Mesenchymal stem cell (in vitro differentiated cells and primary cell): ENCODE measurements around the gene PPM1M.
A peak's percentile ranks its signal among the peaks of the same experiment; 100 is the strongest.

Experiments
- DNase-seq: peaks from one replicate; pipeline ENCODE4 v3.0.0-alpha.2; 2013
- H2AFZ ChIP-seq: one replicate; pipeline ENCODE4 v1.6.1; 2013; ENCODE audit warnings: low read depth, mild to moderate bottlenecking, control low read depth, inconsistent platforms, low read length, moderate library complexity
- H2AK5ac ChIP-seq: 2 replicates; pipeline ENCODE4 v1.6.1; 2013; ENCODE audit warnings: low read length, moderate library complexity, mild to moderate bottlenecking, inconsistent platforms; ENCODE audit not compliant: severe bottlenecking
- H2BK120ac ChIP-seq: one replicate; pipeline ENCODE4 v1.6.1; 2013; ENCODE audit warnings: low read depth, mild to moderate bottlenecking, inconsistent platforms, low read length, moderate library complexity
- H2BK12ac ChIP-seq, 2 experiments: one replicate each; pipeline ENCODE4 v1.6.1; 2013; ENCODE audit warnings: inconsistent platforms in 2 of 2, low read length in 2 of 2, mild to moderate bottlenecking in 2 of 2, moderate library complexity in 2 of 2, control low read depth in 1 of 2
- H2BK15ac ChIP-seq: one replicate; pipeline ENCODE4 v1.6.1; 2013; ENCODE audit warnings: mild to moderate bottlenecking, low read depth, inconsistent platforms; ENCODE audit not compliant: poor library complexity, severe bottlenecking
- H2BK5ac ChIP-seq: 2 replicates; pipeline ENCODE4 v1.6.1; 2013; ENCODE audit warnings: low read depth, mild to moderate bottlenecking, low read length, control low read depth, inconsistent platforms; ENCODE audit not compliant: poor library complexity, severe bottlenecking
- H3K14ac ChIP-seq, 2 experiments: one replicate each; pipeline ENCODE4 v1.6.1; 2013; ENCODE audit warnings: inconsistent platforms in 2 of 2, low read length in 2 of 2, control low read depth in 1 of 2, mild to moderate bottlenecking in 1 of 2, moderate library complexity in 1 of 2
- H3K18ac ChIP-seq, 2 experiments: one replicate each; pipeline ENCODE4 v1.6.1; 2013; ENCODE audit warnings: inconsistent platforms in 2 of 2, low read length in 2 of 2, control low read depth in 1 of 2, low read depth in 1 of 2, mild to moderate bottlenecking in 1 of 2
- H3K23ac ChIP-seq, 2 experiments: one replicate each; pipeline ENCODE4 v1.6.1; 2013; ENCODE audit warnings: inconsistent platforms in 2 of 2, low read length in 2 of 2, mild to moderate bottlenecking in 2 of 2, moderate library complexity in 2 of 2, control low read depth in 1 of 2
- H3K27ac ChIP-seq: 2 replicates; pipeline ENCODE4 v1.5.1; 2013; ENCODE audit warnings: mild to moderate bottlenecking, moderate library complexity, low read length, control low read depth, inconsistent platforms; ENCODE audit not compliant: poor library complexity, severe bottlenecking
- H3K27me3 ChIP-seq, 2 experiments: 2 replicates each; pipeline versions ENCODE4 v1.6.1 to v1.7.0; 2013; ENCODE audit warnings: low read length in 2 of 2, mild to moderate bottlenecking in 2 of 2, moderate library complexity in 2 of 2, control low read depth in 1 of 2, inconsistent platforms in 1 of 2; ENCODE audit not compliant: control insufficient read depth in 1 of 2, insufficient read depth in 1 of 2
- H3K36me3 ChIP-seq, 2 experiments: 2 replicates each; pipeline versions ENCODE4 v1.6.1 to v1.7.0; 2013; ENCODE audit warnings: low read length in 2 of 2, control low read depth in 1 of 2, inconsistent platforms in 1 of 2, low read depth in 1 of 2, mild to moderate bottlenecking in 1 of 2; ENCODE audit not compliant: insufficient read depth in 2 of 2, control insufficient read depth in 1 of 2
- H3K4ac ChIP-seq, 2 experiments: one replicate each; pipeline ENCODE4 v1.6.1; 2013; ENCODE audit warnings: inconsistent platforms in 2 of 2, low read length in 2 of 2, mild to moderate bottlenecking in 2 of 2, moderate library complexity in 2 of 2, control low read depth in 1 of 2, low read depth in 1 of 2
- H3K4me1 ChIP-seq: 2 replicates; pipeline ENCODE4 v1.6.1; 2013; ENCODE audit warnings: low read depth, low read length, control low read depth; ENCODE audit not compliant: control insufficient read depth, insufficient read depth
- H3K4me2 ChIP-seq: 2 replicates; pipeline ENCODE4 v1.6.1; 2013; ENCODE audit warnings: low read length, mild to moderate bottlenecking, inconsistent platforms; ENCODE audit not compliant: poor library complexity, severe bottlenecking
- H3K4me3 ChIP-seq, 2 experiments: 2 replicates each; pipeline versions ENCODE4 v1.5.1 to v1.7.0; 2013; ENCODE audit warnings: low read length in 2 of 2, mild to moderate bottlenecking in 2 of 2, control low read depth in 1 of 2, low read depth in 1 of 2; ENCODE audit not compliant: insufficient read depth in 1 of 2
- H3K79me1 ChIP-seq: replicated peaks from 2 replicates; pipeline ENCODE4 v1.6.1; 2013; ENCODE audit warnings: mild to moderate bottlenecking, control low read depth, low read length, inconsistent platforms; ENCODE audit not compliant: poor library complexity, severe bottlenecking
- H3K9ac ChIP-seq: 2 replicates; pipeline ENCODE4 v1.7.0; 2013; ENCODE audit warnings: mild to moderate bottlenecking, low read length, moderate library complexity
- H3K9me3 ChIP-seq: 2 replicates; pipeline ENCODE4 v1.7.0; 2013; ENCODE audit warnings: mild to moderate bottlenecking, low read length; ENCODE audit not compliant: control insufficient read depth
- H4K8ac ChIP-seq: one replicate; pipeline ENCODE4 v1.6.1; 2013; ENCODE audit warnings: inconsistent platforms, mild to moderate bottlenecking, low read length, moderate library complexity
- H4K91ac ChIP-seq: one replicate; pipeline ENCODE4 v1.6.1; 2013; ENCODE audit warnings: mild to moderate bottlenecking, low read length, inconsistent platforms
- WGBS: methylation state at CpG from one replicate; pipeline ENCODE4 v1.1.7; 2013; ENCODE audit warnings: mixed read lengths; 5-methylcytosine and 5-hydroxymethylcytosine counted together

PPM1M gene

DNA sequence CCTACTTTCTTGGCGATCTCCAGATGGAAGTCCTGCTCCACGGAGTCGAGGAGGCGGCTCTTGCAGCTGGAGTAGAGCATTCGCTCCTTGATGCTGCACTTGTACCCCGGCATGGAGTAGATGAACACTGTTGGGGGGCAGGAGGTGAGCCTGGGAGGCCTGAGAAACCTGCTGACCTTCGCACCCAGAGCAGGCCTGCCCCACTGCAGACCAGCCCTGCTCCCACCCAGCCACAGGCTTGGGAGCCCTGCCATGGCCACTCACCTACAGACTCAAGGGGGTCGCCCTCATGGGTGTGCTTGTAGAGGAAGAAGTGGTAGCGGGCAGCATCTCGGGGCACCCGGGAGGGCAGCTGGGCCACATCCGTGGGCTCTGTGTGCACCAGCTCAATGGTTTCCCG is 15.9 kb upstream of the PPM1M start:
- Histone ChIP-seq H3K18ac (no peak overlapping the region), H3K79me1 (peaks cover 40% of the 10 kb centered on the region), H3K14ac (no peak overlapping the region), H2BK5ac (no peak overlapping the region), H2AFZ (no peak overlapping the region), H3K27ac (no peak overlapping the region), H3K9me3 (no peaks in the 10 kb centered on the region), H4K8ac (no peak overlapping the region), H4K91ac (no peak overlapping the region), H3K4ac (no peak overlapping the region), H3K4me3 (no peak overlapping the region), H3K4me1 (peaks cover under 1% of the 10 kb centered on the region), H2BK12ac (no peak overlapping the region), H3K4me2 (no peak overlapping the region), H3K36me3 (peaks cover 64 to 75% of the 10 kb centered on the region in 2 experiments), H3K9ac (no peak overlapping the region), H3K23ac (no peak overlapping the region), H2BK15ac (no peak overlapping the region), H2AK5ac (no peak overlapping the region), H3K27me3 (peaks cover 0 to 7% of the 10 kb centered on the region in 2 experiments), H2BK120ac (no peak overlapping the region)
- no peak for DNase-seq
- WGBS, result 98% methylated on average over 13 of the region's 13 CpGs

DNA sequence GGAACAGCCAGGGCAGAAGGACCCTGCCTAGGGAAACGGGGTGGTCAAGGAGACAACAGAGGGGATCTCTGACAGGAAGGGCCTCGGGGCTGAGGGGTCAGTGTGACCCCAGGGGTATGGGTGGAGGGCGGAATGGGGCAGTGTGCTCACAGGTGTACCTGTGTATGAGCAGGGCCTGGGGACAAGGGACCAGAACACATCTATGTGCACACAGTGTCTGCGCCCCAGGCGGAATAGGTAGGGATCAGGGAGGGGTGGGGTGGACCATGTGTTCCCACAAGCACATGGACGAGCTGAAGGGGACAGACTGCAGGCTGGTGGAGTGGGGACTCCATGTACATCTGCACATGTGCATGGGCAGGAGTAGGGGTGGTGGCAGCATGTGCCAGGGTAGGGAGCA is 15.1 kb upstream of the PPM1M start:
- H2BK15ac ChIP-seq, result no peak overlapping the region
- H4K8ac ChIP-seq, result no peak overlapping the region
- WGBS, result 96% methylated on average over 6 of the region's 6 CpGs
- no peak overlapping the region for H3K4ac ChIP-seq
- H3K14ac ChIP-seq, result no peak overlapping the region
- no peak overlapping the region for H3K9ac ChIP-seq
- H3K27ac ChIP-seq, result no peak overlapping the region
- H2BK120ac ChIP-seq, result no peak overlapping the region
- H3K4me3 ChIP-seq, result no peak overlapping the region
- H2AK5ac ChIP-seq, result no peak overlapping the region
- H3K18ac ChIP-seq, result no peak overlapping the region
- peaks cover 44% of the 10 kb centered on the region for H3K79me1 ChIP-seq
- no peak overlapping the region for H2BK5ac ChIP-seq
- peaks cover 0 to 7% of the 10 kb centered on the region in 2 experiments for H3K27me3 ChIP-seq
- H3K4me2 ChIP-seq, result no peak overlapping the region
- peaks cover 8% of the 10 kb centered on the region for H3K4me1 ChIP-seq
- no peak for DNase-seq
- no peak overlapping the region for H3K23ac ChIP-seq
- H2BK12ac ChIP-seq, result no peak overlapping the region
- H3K9me3 ChIP-seq, result no peaks in the 10 kb centered on the region
- no peak overlapping the region for H4K91ac ChIP-seq
- peaks cover 71 to 83% of the 10 kb centered on the region in 2 experiments for H3K36me3 ChIP-seq
- H2AFZ ChIP-seq, result no peak overlapping the region

DNA sequence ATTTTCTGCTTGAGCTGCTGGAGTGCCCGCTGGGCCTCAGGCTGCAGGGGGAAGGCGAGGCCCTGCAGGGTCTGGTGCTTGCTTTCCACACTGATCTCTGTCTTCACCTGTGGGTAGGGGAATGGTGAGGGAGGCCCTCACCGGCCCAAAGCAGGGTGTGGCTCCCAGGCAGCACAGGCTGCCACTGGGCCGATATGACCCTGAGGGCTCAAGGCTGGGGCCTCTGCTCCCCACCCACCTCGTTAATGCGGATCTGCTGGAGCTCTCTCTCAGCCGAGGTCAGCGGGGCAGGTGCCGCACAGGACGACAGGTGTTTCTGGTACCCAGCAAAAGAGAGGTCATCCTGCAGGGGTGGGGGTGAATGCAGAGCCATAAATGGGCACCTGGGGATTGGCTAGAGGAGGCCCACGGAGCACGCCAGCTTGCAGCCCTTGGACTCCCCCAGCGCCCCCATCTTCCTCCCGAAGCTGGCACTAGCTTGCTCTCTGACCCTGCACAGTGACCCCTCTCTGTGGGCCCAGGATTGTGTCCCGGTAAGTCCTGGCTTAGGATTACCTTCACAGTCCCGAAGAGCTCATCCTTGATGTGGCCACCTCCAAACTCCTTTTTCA is 14.6 kb upstream of the PPM1M start:
- Histone ChIP-seq H3K27ac (no peak overlapping the region), H4K91ac (no peak overlapping the region), H2BK15ac (no peak overlapping the region), H3K18ac (no peak overlapping the region), H3K4me2 (no peak overlapping the region), H2BK5ac (no peak overlapping the region), H3K36me3 (peaks cover 73 to 86% of the 10 kb centered on the region in 2 experiments), H3K23ac (no peak overlapping the region), H4K8ac (no peak overlapping the region), H3K79me1 (peaks cover 47% of the 10 kb centered on the region), H3K27me3 (peaks cover 0 to 2% of the 10 kb centered on the region in 2 experiments), H3K4me3 (no peak overlapping the region), H3K9ac (no peak overlapping the region), H3K14ac (no peak overlapping the region), H3K9me3 (no peaks in the 10 kb centered on the region), H3K4me1 (peaks cover 12% of the 10 kb centered on the region), H2BK12ac (no peak overlapping the region), H2AFZ (no peak overlapping the region), H3K4ac (no peak overlapping the region), H2BK120ac (no peak overlapping the region), H2AK5ac (no peak overlapping the region)
- DNase-seq, result no peak
- WGBS, result 95% methylated on average over 16 of the region's 16 CpGs

DNA sequence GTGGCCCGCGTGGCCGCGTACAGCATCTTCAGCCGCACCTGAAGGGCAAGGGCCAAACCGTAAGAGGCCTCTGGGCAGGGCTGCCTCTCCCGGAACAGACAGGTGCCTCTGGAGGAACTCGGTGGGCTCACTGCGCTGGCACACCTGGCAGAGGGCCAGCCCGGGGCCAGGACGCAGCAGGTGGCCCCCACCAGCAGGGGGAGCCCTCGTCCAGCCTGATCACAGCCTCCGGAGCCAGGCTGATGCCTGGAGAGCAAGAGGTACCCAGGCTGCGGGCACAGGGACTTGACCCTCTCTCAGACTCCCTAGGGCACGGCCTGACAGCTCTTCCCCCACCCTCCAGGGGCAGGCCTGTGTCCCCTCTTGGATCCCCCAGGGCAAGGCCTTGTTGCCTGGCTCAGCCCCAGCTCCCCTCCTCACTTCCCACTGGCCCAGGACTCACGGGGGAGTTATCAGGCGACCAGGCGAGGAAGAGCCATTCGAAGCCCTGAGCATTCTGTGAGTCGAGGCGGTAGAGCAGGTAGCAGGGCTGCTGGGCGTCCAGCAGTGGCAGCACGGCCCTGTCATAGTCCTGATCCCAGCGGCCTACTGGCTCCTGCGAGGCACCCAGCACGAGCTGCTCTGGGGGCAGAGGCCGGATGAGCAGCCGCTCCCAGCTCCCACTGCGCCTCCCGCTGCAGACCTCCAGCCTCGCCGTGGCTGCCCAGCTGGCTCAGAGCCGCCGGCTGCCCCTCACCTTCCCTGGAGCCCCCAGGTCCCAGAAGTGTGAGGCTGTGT is 13.9 kb upstream of the PPM1M start:
- no peak overlapping the region for H3K4me2 ChIP-seq
- H3K9me3 ChIP-seq, result no peaks in the 10 kb centered on the region
- DNase-seq, result peak; percentile 45
- H3K36me3 ChIP-seq, result peaks cover 73 to 86% of the 10 kb centered on the region in 2 experiments
- no peak overlapping the region for H3K4ac ChIP-seq
- peaks cover 47% of the 10 kb centered on the region for H3K79me1 ChIP-seq
- no peak overlapping the region for H2BK12ac ChIP-seq
- H2AK5ac ChIP-seq, result no peak overlapping the region
- H4K91ac ChIP-seq, result no peak overlapping the region
- H3K27me3 ChIP-seq, result no peaks in the 10 kb centered on the region
- H3K23ac ChIP-seq, result no peak overlapping the region
- H2BK5ac ChIP-seq, result no peak overlapping the region
- H3K9ac ChIP-seq, result no peak overlapping the region
- no peak overlapping the region for H3K27ac ChIP-seq
- WGBS, result 88% methylated on average over 31 of the region's 34 CpGs
- peaks cover 18% of the 10 kb centered on the region for H3K4me1 ChIP-seq
- no peak overlapping the region for H2BK120ac ChIP-seq
- H2BK15ac ChIP-seq, result no peak overlapping the region
- H3K14ac ChIP-seq, result no peak overlapping the region
- H4K8ac ChIP-seq, result peak overlapping the region; percentile 13
- no peak overlapping the region for H2AFZ ChIP-seq
- H3K4me3 ChIP-seq, result no peak overlapping the region
- H3K18ac ChIP-seq, result no peak overlapping the region
